MCF 10A (cell line): Measurements from ENCODE around the gene ACOT11. TPM values are rescaled to one million over a fixed set of nuclear protein-coding genes. Genes with fewer than 3 reads are reported as not detected.

Experiments used
- BruUV-seq: library from RNA; stranded (reverse); fragments of 400-500 nt; replicated peaks from 2 replicates; lab custom pipeline; 2021; lab: Mats Ljungman, UMichigan
- CTCF ChIA-PET: fragments of 300-600 bp; sonication (Branson Sonifier 250); formaldehyde crosslinking; extraction: SDS; loops from one replicate; lab custom pipeline; 2021; ENCODE audit warnings: antibody characterized with exemption, inconsistent platforms; lab: Yijun Ruan, JAX
- POLR2A ChIA-PET: fragments of 300-600, 350-650 bp; sonication (Branson Sonifier 250); formaldehyde crosslinking; extraction: SDS; loops from one replicate; lab custom pipeline; 2020; ENCODE audit warnings: antibody characterized with exemption, inconsistent platforms; lab: Yijun Ruan, JAX
- DNase-seq: peaks from one replicate; pipeline ENCODE4 v3.0.0-alpha.2; 2018; ENCODE audit not compliant: unreplicated experiment
- H3K27ac Mint-ChIP-seq: one replicate; pipeline ENCODE4 v1.8.0; 2022; ENCODE audit warnings: mild to moderate bottlenecking, low read depth, mixed read lengths; ENCODE audit not compliant: unreplicated experiment
- H3K27me3 Mint-ChIP-seq: one replicate; pipeline ENCODE4 v1.8.0; 2022; ENCODE audit warnings: mixed read lengths; ENCODE audit not compliant: insufficient read depth, unreplicated experiment
- H3K36me3 Mint-ChIP-seq: one replicate; pipeline ENCODE4 v1.8.0; 2022; ENCODE audit warnings: mild to moderate bottlenecking, moderate library complexity, mixed read lengths; ENCODE audit not compliant: insufficient read depth, unreplicated experiment
- H3K4me1 Mint-ChIP-seq: one replicate; pipeline ENCODE4 v1.8.0; 2022; ENCODE audit warnings: mixed read lengths; ENCODE audit not compliant: insufficient read depth, unreplicated experiment
- H3K4me3 Mint-ChIP-seq: one replicate; pipeline ENCODE4 v1.8.0; 2022; ENCODE audit warnings: mild to moderate bottlenecking, moderate library complexity, mixed read lengths; ENCODE audit not compliant: unreplicated experiment
- H3K9me3 Mint-ChIP-seq: one replicate; pipeline ENCODE4 v1.8.0; 2022; ENCODE audit warnings: mixed read lengths; ENCODE audit not compliant: unreplicated experiment
- CTCF ChIP-seq: fragments of 200-600 bp; IDR thresholded peaks from one replicate; pipeline ENCODE4 v1.8.0; 2022; ENCODE audit warnings: antibody characterized with exemption, mild to moderate bottlenecking; ENCODE audit not compliant: unreplicated experiment
- intact Hi-C: fragments of 100-400 bp; cut with micrococcal nuclease; formaldehyde crosslinking; loops from 2 replicates; pipeline ENCODE4 v1.14.1; 2022
- total RNA-seq: library from RNA; stranded (reverse); gene quantifications from 2 replicates; pipeline ENCODE4 v1.2.3, GENCODE V29; 2022

The ACOT11 gene
- total RNA-seq, 1 experiment from 2014 or later, result 5.3 TPM

- ChIA-PET CTCF (interaction anchor here (0.7 to 0.8 kb wide), 2 partner anchors 13 to 256 kb away, joined by 3 to 4 read pairs; no protein-coding TSS in a partner anchor), POLR2A (interaction anchor here (0.7 kb wide), 1 partner anchor 12 kb away, joined by 3 read pairs; no protein-coding TSS in a partner anchor)
- Mint-ChIP-seq H3K27me3 (no peaks in the 10 kb centered on the region), H3K36me3 (no peaks in the 10 kb centered on the region), H3K4me3 (no peak overlapping the region), H3K27ac (no peak overlapping the region), H3K4me1 (peaks cover 26% of the 10 kb centered on the region), H3K9me3 (no peaks in the 10 kb centered on the region)
- BruUV-seq, result no TSS peak
- no peak for DNase-seq
- intact Hi-C loops, result no loop called here
- no peak for TF ChIP-seq CTCF
Observed at GRCh38 chr1:54545916-54546635, 2.0 kb upstream of the ACOT11 start.

- TF ChIP-seq CTCF, result no peak
- no peak overlapping the region for H3K27ac Mint-ChIP-seq
- POLR2A ChIA-PET, result interaction anchor here (0.7 kb wide), 1 partner anchor 11 kb away, joined by 3 read pairs; no protein-coding TSS in a partner anchor
- no peaks in the 10 kb centered on the region for H3K27me3 Mint-ChIP-seq
- CTCF ChIA-PET, result interaction anchor here (0.7 to 0.8 kb wide), 2 partner anchors 13 to 255 kb away, joined by 3 to 4 read pairs; no protein-coding TSS in a partner anchor
- no TSS peak for BruUV-seq
- no peak for DNase-seq
- intact Hi-C loops, result no loop called here
- H3K4me1 Mint-ChIP-seq, result peaks cover 26% of the 10 kb centered on the region
- H3K36me3 Mint-ChIP-seq, result no peaks in the 10 kb centered on the region
- H3K9me3 Mint-ChIP-seq, result no peaks in the 10 kb centered on the region
- no peak overlapping the region for H3K4me3 Mint-ChIP-seq
Observed at GRCh38 chr1:54546651-54547401, 1.2 kb upstream of the ACOT11 start.

GRCh38 chr1:54548389-54549044 is 489 bp downstream of the ACOT11 start:
- ChIA-PET CTCF (interaction anchor here (1.3 to 2.6 kb wide), 3 partner anchors 10 to 253 kb away, joined by 3 to 11 read pairs (median 5); partner anchors contain the start of gene TTC22), POLR2A (interaction anchor here (0.9 kb wide), 1 partner anchor 141 kb away, joined by 3 read pairs; no protein-coding TSS in a partner anchor)
- DNase-seq, result no peak
- H3K36me3 Mint-ChIP-seq, result no peaks in the 10 kb centered on the region
- intact Hi-C loops, result no loop called here
- no peaks in the 10 kb centered on the region for H3K27me3 Mint-ChIP-seq
- H3K27ac Mint-ChIP-seq, result no peak overlapping the region
- no peak for TF ChIP-seq CTCF
- peaks cover 15% of the 10 kb centered on the region for H3K4me1 Mint-ChIP-seq
- H3K4me3 Mint-ChIP-seq, result no peak overlapping the region
- H3K9me3 Mint-ChIP-seq, result no peaks in the 10 kb centered on the region
- BruUV-seq, result no TSS peak
